Measurements from ENCODE around the gene CDK6. TPM values are rescaled to one million over a fixed set of nuclear protein-coding genes. Genes with fewer than 3 reads are reported as not detected.
"Not testable (repeated sequence)": the region's sequence is repeated elsewhere in the genome, so short reads cannot be mapped to it uniquely, and the experiment has no call there.

CDK6 gene
- total and polyA plus RNA-seq, 9 of the 15 experiments (the other 6 are each of a cell fraction or from before 2014, with no cell fraction given), result 7.6 to 109 (median 44.4) TPM

GRCh38 chr7:92757311-92757910 is 79.0 kb downstream of the CDK6 start:
- H3K36me3 ChIP-seq (ENCODE audit: control insufficient read depth, insufficient read depth, low read length); CTCF ChIA-PET (ENCODE audit: low intra/inter-chr PET ratio); H3K9me1 ChIP-seq (ENCODE audit: control insufficient read depth, insufficient read depth, low read length); H3K27me3 ChIP-seq (ENCODE audit: control insufficient read depth in 2 of 2, insufficient read depth in 2 of 2, low read length in 2 of 2); H3K27ac ChIP-seq (ENCODE audit: extremely low read depth, low read depth, low read length); POLR2A ChIA-PET; ATAC-seq; DNase-seq (ENCODE audit: extremely low read depth in 1 of 4, low spot score in 3 of 4); intact Hi-C loops (cut with micrococcal nuclease); H4K20me1 ChIP-seq (replicated peaks; ENCODE audit: control insufficient read depth, insufficient read depth, low read length); FAIRE-seq; H3K9ac ChIP-seq (ENCODE audit: insufficient read depth in 1 of 2, low read depth in 2 of 2, low read length in 2 of 2); in situ Hi-C loops (cut with MboI); H3K9me3 ChIP-seq (replicated peaks; ENCODE audit: control insufficient read depth, insufficient read depth, low read depth, low read length); H3K4me2 ChIP-seq (ENCODE audit: insufficient read depth, low read length); H3K4me3 ChIP-seq; H2AFZ ChIP-seq (ENCODE audit: low read depth, low read length); BruUV-seq (replicated peaks): not testable (repeated sequence)
- 0 out of 4 replicates have a peak, but pooled peaks of 1 of the 2 experiments have one; percentile 12 for TF ChIP-seq KDM1A (IDR thresholded peaks at IDR 0.05)
- TF ChIP-seq ZNF146 (CRISPR knock-in tag; IDR thresholded peaks at IDR 0.05; ENCODE audit: unreplicated experiment), result peak; percentile 85
- peak; percentile 31 for TF ChIP-seq RBM25 (IDR thresholded peaks at IDR 0.05; ENCODE audit: low read depth, low read length, severe bottlenecking)
- Histone ChIP-seq H3K4me1 (replicated peaks in 1 of 2; ENCODE audit: control insufficient read depth in 2 of 2, insufficient read depth in 2 of 2, low read length in 2 of 2) (peaks cover 3 to 21% of the 10 kb centered on the region in 2 experiments; a peak in 4 of 5 replicates), H3K79me2 (ENCODE audit: control insufficient read depth, insufficient read depth, low read length) (peaks cover 53% of the 10 kb centered on the region)
- WGBS (ENCODE audit: insufficient coverage, low coverage, missing lambda C conversion rate), result 98% methylated on average over 3 of the region's 3 CpGs

GRCh38 chr7:92755680-92756079 is 80.7 kb downstream of the CDK6 start:
- 0 out of 4 replicates have a peak overlapping the region, but pooled peaks of 1 of the 2 experiments have one; percentile 2 for H3K9ac ChIP-seq (ENCODE audit: insufficient read depth in 1 of 2, low read depth in 2 of 2, low read length in 2 of 2)
- ATAC-seq, result no peak; the same call in 2 of the 3 replicates
- peaks cover 7% of the 10 kb centered on the region; the same call in 2 of the 3 replicates for H3K36me3 ChIP-seq (ENCODE audit: control insufficient read depth, insufficient read depth, low read length)
- peaks cover 3 to 21% of the 10 kb centered on the region in 2 experiments; a peak in 4 of 5 replicates for H3K4me1 ChIP-seq (replicated peaks in 1 of 2; ENCODE audit: control insufficient read depth in 2 of 2, insufficient read depth in 2 of 2, low read length in 2 of 2)
- in situ Hi-C loops (cut with MboI) (no loop called here), intact Hi-C loops (cut with micrococcal nuclease) (no loop called here)
- no peaks in the 10 kb centered on the region for H3K9me1 ChIP-seq (ENCODE audit: control insufficient read depth, insufficient read depth, low read length)
- no peak overlapping the region for H3K4me3 ChIP-seq
- WGBS (ENCODE audit: insufficient coverage, low coverage, missing lambda C conversion rate), result 48% methylated on average over 4 of the region's 4 CpGs
- POLR2A ChIA-PET, result interaction anchor here (0.9 to 1.0 kb wide), 2 partner anchors 13 to 46 kb away, joined by 3 read pairs; no protein-coding TSS in a partner anchor
- H3K79me2 ChIP-seq (ENCODE audit: control insufficient read depth, insufficient read depth, low read length), result peaks cover 55% of the 10 kb centered on the region
- BruUV-seq (replicated peaks), result no TSS peak
- no peaks in the 10 kb centered on the region for H3K27me3 ChIP-seq (ENCODE audit: control insufficient read depth in 2 of 2, insufficient read depth in 2 of 2, low read length in 2 of 2)
- no peak overlapping the region; the same call in 1 of the 2 replicates for H3K4me2 ChIP-seq (ENCODE audit: insufficient read depth, low read length)
- no peak overlapping the region for H3K27ac ChIP-seq (ENCODE audit: extremely low read depth, low read depth, low read length)
- H2AFZ ChIP-seq (ENCODE audit: low read depth, low read length), result no peak overlapping the region
- no peaks in the 10 kb centered on the region for H3K9me3 ChIP-seq (replicated peaks; ENCODE audit: control insufficient read depth, insufficient read depth, low read depth, low read length)
- no peaks in the 10 kb centered on the region for H4K20me1 ChIP-seq (replicated peaks; ENCODE audit: control insufficient read depth, insufficient read depth, low read length)
- no peak for DNase-seq (ENCODE audit: extremely low read depth in 1 of 4, low spot score in 3 of 4)
- no peak for FAIRE-seq
- CTCF ChIA-PET (ENCODE audit: low intra/inter-chr PET ratio), result no interaction called here
- no peak for TF ChIP-seq SNIP1 (IDR thresholded peaks at IDR 0.05; ENCODE audit: low read depth)
- no peak for TF ChIP-seq FOXJ3 (CRISPR knock-in tag; IDR thresholded peaks at IDR 0.05)
- TF ChIP-seq ZNF316 (IDR thresholded peaks at IDR 0.05), result no peak
- TF ChIP-seq ZBTB34 (CRISPR knock-in tag; IDR thresholded peaks at IDR 0.05), result no peak
- no peak for TF ChIP-seq NR1H2 (CRISPR knock-in tag; IDR thresholded peaks at IDR 0.05)
- TF ChIP-seq SUPT5H (IDR thresholded peaks at IDR 0.05), result no peak
- no peak for TF ChIP-seq MYBL2 (IDR thresholded peaks at IDR 0.05; ENCODE audit: low read depth)
- no peak for TF ChIP-seq MYBL2 (CRISPR knock-in tag; IDR thresholded peaks at IDR 0.05; ENCODE audit: borderline replicate concordance)
- no peak for TF ChIP-seq ZNF212 (CRISPR knock-in tag; IDR thresholded peaks at IDR 0.05)
- TF ChIP-seq HMG20B (CRISPR knock-in tag; IDR thresholded peaks at IDR 0.05), result no peak
- no peak for TF ChIP-seq HBP1 (CRISPR knock-in tag; IDR thresholded peaks at IDR 0.05)
- TF ChIP-seq TBP (optimal IDR thresholded peaks at IDR 0.05; ENCODE audit: low read depth, low read length), result no peak

Data from K562 (cell line).